Stimulated activated CD4-positive, alpha-beta T cell treated with anti-CD3 and anti-CD28 coated beads, TNF-alpha, amount 100 ng/mL, for 48 hours (primary cell): ENCODE measurements around the gene IGF1R.

ENCODE experiments used
- DNase-seq, 3 donors: peaks; one replicate each; pipeline ENCODE4 v3.0.0-alpha.2; 2020; ENCODE audit warnings: low read depth in 3 of 3

The IGF1R gene

GRCh38 chr15:98796685-98797357 is 148.5 kb downstream of the IGF1R start:
- DNase-seq, result no peak

DNA sequence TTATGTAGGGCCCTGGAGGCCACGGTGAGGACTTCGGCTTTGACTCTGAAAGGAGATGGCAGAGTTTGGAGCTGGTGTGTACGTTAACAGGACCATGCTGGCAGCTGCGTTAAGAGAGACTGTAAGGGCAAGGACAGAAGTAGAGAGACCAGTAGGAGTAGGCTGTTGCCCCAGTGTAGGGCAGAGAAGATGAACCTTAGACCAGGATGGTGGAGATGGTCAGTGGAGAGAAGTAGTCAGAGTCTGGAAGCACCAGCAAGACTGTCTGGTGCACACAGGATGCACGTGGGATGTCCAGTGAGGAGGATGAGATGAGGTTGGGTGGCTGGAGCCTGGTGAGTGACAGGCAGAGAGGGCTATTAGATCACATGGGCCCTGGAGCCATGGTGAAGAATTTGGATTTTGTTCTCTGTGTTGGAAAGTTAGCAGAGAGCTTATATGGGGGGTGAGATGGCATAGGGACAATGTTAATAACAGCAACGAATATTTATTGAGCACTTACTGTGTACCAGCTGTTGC is 150.1 kb downstream of the IGF1R start:
- no peak for DNase-seq

- no peak for DNase-seq
Measured at GRCh38 chr15:98799461-98800390, 151.4 kb downstream of the IGF1R start.

DNA sequence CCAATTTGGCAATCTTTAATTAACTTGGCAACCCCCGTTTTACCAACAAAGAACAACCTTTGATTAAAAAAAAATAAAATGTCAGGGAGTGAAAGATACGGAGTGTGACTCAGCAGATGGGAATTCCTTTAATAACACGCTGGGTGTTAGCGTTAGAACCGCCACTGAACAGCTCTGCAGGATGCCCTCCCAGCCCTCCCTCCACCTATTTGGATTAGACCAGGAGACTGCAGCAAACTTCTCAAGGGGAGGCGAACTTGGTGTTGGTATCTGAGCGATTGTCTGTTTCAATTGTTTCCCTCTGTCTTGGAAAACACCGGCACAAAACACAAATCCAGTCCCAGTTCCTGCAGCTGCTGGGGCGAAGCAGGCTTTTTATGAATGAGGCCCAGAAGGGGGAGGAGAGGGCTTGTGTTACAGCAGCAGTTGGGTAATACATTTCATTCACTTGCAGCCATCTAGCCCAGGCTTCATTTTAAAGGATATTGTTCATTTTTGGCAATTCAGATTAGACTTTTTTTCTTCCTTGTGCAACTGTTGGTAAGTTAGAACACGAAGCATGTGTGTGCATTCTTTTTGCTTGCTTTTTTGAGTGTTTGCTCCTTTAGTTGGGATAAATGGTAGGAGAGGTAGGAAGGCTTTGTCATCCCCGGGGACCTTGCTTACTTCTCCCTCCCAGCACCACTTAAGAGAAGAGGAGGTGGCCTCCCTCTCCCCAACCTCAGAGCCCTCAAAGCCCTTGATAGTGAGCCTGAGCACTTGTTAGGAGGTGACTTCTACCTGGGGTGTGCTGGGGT is 152.3 kb downstream of the IGF1R start:
- no peak for DNase-seq

DNA sequence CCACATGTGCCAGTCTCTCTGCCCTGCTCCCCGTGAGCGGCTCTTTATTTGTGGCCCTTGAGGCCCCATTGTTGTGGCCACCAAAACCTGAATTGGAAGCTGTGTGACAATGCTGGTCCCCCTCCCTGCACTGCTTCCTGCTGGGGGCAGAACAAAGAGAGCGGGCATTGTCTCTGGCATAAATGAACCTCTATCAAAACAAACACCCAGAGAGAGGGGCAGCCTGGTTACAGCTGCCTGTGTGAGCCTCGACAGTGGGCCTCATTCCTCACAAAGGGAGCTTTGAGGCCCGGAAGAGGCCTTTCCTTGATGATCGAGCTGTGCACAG is 152.9 kb downstream of the IGF1R start:
- no peak for DNase-seq

DNA sequence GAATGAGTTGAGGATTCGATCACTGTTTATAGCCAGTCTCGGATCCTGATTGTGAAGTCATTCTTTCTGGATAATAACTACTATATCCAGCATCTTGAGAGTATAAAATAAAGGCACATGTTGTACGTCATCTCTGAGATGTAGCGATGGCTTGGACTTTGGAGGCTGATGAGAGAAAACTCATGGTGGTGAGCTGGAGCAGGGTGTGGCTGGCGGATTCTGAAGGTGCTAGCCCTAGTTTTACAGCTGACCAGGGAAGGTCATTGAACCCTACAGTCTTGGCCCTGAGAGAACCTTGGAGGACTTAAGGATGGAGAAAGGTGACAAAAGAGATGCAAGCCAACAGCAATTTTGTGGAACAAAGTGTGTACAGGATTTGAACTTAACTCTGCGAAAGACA is 153.8 kb downstream of the IGF1R start:
- no peak for DNase-seq

DNA sequence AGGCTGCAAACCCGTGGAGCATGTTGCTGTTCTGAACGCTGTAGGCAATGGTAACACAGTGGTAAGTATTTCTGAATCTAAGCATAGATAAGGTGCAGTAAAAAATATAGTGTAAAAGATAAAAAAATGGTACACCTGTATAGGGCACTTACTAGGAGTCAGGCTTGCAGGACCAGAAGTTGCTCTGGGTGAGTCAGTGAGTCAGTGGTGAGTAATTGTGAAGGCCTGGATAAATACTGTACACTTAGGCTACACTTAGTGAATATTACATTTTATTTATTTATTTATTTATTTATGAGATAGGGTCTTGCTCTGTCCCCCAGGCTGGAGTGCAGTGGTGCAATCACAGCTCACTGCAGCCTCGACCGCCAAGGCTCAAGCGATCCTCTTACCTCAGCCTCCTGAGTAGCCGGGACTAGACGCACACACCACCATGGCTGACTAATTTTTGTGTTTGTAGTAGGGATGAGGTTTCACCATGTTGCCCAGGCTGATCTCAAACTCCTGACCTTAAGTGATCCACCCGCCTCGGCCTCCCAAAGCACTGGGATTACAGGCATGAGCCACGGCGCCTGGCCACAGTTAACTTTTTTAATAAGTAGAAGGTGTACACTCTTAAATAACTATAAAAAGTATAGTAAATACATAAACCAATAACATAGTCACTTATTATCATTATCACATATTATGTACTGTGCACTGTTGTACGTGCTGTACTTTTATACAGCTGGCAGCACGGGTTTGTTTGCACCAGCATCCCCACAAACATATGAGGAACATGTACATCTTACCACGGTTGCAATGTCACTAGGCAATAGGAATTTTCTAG is 155.1 kb downstream of the IGF1R start:
- no peak for DNase-seq

DNA sequence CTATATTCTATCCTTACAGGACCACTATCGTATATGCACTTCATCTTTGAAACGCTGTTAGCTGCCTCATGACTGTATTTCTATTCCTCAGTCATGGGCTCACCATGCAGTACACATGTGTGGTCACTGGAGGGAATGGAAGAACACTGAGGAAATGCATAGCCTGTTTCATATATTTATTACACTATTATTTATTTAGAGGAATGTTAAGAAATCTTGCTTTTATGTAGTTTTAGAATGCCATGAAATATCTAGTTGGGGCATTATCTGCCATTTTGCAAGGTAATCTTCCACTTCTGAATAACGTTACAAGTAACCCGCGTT is 155.7 kb downstream of the IGF1R start:
- no peak for DNase-seq

- no peak for DNase-seq
Measured at GRCh38 chr15:98805434-98806274, 157.3 kb downstream of the IGF1R start.

DNA sequence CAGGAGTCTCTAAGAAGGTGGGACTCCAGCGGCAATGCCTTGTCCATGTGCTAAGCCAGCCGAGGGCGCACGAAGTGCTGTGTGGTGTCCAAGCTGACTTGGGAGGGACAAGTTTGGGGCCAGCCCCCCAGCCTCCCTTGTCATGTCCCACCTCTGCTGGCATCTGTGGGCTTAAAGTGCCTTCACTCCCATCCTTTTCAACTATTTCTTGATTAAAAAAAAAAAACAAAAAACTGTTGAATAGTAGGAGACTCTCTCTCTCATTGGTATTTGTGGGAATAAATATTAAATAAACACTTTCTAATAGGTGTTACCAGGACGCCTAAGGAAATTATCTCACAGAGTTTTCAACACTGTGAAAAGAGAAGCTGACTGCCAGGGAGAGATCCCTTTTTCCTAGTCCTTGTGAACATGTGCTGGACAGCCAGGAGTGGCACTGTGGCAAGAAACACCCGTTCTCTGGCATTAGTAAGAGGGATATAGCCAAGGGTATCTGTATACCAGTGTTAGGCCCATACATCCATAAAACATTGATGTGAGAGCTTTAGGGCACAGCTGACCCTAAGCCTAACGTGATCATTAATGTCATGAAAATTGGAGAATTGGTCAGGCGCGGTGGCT is 158.0 kb downstream of the IGF1R start:
- no peak for DNase-seq

DNA sequence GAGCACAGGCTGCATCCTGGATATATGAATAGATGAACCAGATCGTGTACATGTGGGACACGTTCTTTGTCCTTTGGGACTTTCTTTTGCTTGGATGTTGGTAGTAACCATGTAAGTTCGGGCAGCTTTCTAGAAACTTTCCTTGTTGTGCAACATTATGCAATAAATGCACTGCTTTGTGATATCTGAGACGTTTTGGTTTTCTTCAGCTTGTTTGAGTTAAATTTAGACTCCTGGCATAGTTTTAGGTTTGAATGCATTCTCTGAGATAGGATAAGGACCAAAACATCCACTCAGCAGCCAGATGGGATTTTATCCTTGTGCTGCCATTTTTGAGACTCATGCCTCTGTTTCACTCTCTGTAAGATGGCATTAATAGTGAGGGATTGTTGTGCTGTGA is 158.9 kb downstream of the IGF1R start:
- no peak for DNase-seq

DNA sequence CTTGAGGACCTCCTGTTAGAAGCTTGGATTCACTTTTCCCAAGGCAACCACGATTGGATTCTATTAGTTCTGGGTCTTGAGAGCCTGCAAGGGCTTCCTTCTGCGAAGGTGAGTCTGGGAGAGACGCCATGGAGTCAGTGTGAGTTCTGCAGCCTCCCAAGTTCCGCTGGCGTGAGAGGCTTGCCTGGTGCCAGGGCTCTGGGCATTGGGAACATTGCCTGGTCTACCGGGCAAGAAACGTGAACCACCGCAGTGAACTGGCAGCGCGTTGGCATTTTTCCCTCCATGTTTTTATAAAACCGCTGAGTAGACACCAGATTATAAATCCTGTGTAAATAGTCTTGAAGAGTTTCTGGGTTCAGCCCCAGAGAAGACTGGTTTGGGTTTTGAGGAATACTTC is 160.9 kb downstream of the IGF1R start:
- no peak for DNase-seq

DNA sequence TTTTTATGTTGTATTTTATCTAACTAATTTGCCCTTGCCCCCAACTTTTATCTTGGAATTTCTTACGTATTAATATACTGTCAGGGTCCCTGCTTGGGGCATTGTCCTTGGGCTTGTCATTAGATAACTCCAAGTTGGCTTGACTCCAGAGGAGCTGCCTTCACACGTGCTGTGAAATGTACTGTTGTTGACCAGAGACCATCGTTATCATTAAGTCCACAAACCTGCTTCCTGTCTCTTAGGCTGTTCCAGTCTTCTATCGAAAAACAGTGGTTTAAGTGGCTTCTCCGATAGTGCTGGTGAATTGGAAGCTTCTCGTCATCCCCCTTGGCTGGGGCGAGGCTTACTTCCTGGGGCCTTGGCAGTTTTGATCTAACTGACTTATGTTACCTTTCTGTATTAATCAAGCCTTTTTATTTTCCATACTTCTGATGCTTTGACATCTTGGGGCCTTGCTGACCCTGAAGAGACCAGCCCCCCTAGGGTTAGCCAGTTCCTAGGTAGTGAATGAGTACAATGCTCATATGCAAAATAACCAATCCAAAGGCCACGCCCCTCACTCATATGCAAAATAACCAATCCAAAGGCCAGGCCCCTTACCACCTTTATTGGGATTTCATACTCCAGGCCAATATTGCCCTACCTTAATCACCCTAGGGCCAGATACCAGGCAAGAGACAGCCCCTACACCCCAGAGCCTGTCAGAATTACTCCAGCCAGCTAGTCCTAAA is 164.5 kb downstream of the IGF1R start:
- DNase-seq, result no peak

DNA sequence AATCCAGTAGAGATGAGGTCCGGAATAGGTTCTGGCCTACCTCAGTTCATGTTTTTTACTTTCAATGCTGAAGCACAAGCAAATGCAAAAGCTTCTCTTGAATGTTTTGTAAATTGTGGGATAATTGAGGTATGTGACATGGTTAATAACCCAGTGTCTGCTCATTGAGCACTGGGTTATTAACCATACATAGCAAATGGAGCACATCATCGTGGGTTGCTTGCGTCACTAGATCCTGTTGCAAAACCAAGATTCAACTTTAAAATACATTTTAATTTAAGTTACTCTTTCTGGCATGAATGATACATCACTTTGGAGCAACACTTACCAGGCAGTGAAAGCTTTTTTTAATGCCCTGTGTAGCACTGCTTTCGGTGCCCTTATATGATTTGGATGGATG is 165.6 kb downstream of the IGF1R start:
- DNase-seq, result no peak

GRCh38 chr15:98815207-98815606 is 166.9 kb downstream of the IGF1R start:
- DNase-seq, result no peak

DNA sequence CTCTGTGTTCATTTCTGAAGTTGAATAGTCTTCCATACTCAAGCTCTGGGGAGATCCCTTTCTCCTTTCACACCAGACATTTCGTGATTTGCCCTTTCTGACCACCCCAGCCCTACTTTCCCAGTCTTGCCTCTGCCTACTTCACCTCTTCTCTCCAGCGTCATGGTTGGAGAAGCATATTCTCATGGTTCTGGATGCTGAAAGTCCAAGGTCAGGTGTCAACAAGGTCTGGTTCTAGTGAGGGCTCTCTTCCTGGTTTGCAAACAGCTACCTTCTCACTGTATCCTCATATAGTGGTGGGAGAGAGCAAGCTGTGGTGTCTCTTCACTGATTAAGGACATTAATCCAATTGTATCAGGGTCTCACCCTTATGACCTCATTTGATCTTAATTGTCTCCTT is 169.4 kb downstream of the IGF1R start:
- DNase-seq, result no peak

GRCh38 chr15:98823012-98823458 is 174.7 kb downstream of the IGF1R start:
- DNase-seq, result no peak

- no peak for DNase-seq
Measured at GRCh38 chr15:98823616-98824015, 175.3 kb downstream of the IGF1R start.

GRCh38 chr15:98824595-98824994 is 176.3 kb downstream of the IGF1R start:
- no peak for DNase-seq
